ENCODE data around the gene TNNI2.

GRCh38 chr11:1871531-1871930, 32.8 kb downstream of the TNNI2 start:
- no peak for TF ChIP-seq CTCF (IDR thresholded peaks at IDR 0.05 in 8 of 11, conservative IDR thresholded peaks at IDR 0.05 in 3 of 11)
- no peak for TF ChIP-seq POLR2A (IDR thresholded peaks at IDR 0.05)

Measured in spleen (tissue), 7 donors.